Cardiac fibroblast (primary cell): ENCODE results near the gene ERMN.

Experiments used
- DNase-seq, 2 donors: peaks; one replicate each; pipeline versions ENCODE4 v3.0.0 to v3.0.0-alpha.2; 2010; ENCODE audit warnings: low read depth in 2 of 2
- H3K4me3 ChIP-seq, 2 donors: replicated peaks in 1 of 2; 1 replicate in 1 of 2; 2 replicates in 1 of 2; pipeline ENCODE4 v1.5.1; 2011; ENCODE audit warnings: low read depth in 2 of 2, low read length in 2 of 2, mild to moderate bottlenecking in 2 of 2, moderate library complexity in 1 of 2
- TF ChIP-seq, protein P1 (sequence below): IDR thresholded peaks from one replicate; pipeline ENCODE4 v1.5.1; 2011; ENCODE audit warnings: low read depth, mild to moderate bottlenecking, low read length, inconsistent platforms

ERMN gene

DNA sequence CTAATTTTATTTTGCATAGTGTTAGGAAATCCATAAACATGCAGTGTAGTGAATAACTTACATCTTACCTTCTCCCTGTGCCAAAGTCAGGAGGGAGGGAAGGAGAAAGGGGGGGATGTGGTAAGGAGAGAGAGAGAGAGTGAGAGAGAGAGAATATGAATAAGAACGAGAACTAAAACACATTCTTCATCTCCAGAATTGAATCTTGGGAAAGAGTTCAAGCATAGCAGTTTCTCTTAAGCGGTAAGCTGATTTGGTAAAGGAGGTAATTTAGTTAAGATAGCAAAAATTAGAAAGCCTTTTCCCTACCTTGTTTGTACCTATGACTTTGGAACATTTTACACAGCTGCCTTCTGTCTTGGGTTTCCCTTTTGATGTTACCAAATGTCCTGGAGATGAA is 15.7 kb downstream of the ERMN start:
- no peak for DNase-seq
- TF ChIP-seq, protein P1, sequence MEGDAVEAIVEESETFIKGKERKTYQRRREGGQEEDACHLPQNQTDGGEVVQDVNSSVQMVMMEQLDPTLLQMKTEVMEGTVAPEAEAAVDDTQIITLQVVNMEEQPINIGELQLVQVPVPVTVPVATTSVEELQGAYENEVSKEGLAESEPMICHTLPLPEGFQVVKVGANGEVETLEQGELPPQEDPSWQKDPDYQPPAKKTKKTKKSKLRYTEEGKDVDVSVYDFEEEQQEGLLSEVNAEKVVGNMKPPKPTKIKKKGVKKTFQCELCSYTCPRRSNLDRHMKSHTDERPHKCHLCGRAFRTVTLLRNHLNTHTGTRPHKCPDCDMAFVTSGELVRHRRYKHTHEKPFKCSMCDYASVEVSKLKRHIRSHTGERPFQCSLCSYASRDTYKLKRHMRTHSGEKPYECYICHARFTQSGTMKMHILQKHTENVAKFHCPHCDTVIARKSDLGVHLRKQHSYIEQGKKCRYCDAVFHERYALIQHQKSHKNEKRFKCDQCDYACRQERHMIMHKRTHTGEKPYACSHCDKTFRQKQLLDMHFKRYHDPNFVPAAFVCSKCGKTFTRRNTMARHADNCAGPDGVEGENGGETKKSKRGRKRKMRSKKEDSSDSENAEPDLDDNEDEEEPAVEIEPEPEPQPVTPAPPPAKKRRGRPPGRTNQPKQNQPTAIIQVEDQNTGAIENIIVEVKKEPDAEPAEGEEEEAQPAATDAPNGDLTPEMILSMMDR, result no peak
- no peak overlapping the region for H3K4me3 ChIP-seq

GRCh38 chr2:157307021-157307420 is 18.6 kb downstream of the ERMN start:
- no peak overlapping the region for H3K4me3 ChIP-seq
- DNase-seq, result no peak
- TF ChIP-seq, protein P1, result no peak

DNA sequence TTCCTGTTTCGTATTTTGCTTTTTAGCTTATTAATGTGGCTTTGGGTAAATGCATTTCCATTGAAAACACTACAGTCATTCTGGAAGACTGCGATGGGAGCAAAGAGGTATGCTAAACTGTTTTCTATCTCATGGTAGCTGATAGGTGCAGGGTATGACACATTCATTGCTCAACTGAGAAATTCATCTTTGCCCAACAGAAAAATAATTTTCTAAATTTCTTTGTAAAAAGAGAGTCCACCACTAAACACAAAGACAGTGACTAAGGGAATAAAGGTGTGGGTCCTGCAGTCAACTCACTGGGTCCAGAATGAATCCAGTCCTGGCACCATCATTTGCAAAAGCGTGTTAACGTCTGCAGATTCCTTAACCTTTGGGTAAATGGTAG is 19.9 kb downstream of the ERMN start:
- H3K4me3 ChIP-seq, result no peak overlapping the region
- TF ChIP-seq, protein P1, result no peak
- DNase-seq, result peak in 1 of 2 donors; percentile 35

DNA sequence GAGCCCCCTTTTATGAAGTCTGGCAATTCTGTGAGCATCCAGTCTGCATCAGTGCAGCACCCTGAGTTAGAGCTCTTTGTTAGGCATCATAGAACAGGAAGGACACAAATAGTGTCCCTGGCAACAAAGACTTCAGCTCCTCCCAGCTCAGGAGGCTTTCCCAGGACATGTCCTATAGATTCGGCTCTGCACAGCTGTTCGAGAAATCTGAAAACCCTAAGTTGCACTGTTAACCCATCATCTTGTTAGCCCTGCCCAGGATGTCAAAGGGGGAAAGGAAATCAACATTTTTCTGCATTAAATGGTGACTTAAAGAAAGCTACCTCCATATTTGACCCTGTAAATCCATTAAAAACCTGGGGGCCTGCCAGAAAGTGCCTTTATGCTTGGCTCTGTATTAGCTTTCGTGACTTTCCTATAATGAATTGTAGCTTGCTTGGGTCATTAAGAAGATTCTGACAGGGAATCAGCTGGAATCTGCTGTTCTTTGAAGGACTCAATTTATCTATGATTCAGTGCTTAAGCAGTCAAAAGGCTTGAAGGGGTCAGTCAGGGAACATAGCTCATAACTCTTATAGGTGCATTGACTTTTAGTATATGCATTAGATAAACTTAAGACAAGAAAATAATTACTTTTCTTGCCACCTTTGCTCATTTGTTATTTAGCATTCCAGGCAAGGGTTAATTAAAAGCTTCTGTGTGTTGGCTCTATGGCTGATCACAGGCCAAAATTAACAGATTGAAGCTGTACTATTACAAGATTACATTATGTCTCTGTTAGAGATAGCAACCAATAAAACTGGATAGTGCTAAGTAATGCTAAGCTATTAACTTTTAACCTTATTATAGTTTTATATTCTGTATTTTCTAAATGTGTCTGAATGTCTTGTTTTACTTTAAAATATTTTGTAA is 20.6 kb downstream of the ERMN start:
- TF ChIP-seq, protein P1, result no peak
- DNase-seq, result peak; percentile 33 to 68
- no peak overlapping the region for H3K4me3 ChIP-seq

GRCh38 chr2:157303612-157304011 is 22.0 kb downstream of the ERMN start:
- TF ChIP-seq, protein P1, result no peak
- no peak for DNase-seq

GRCh38 chr2:157302492-157303099 is 23.0 kb downstream of the ERMN start:
- peak; percentile 66 to 73 for DNase-seq
- TF ChIP-seq, protein P1, result peak; percentile 60
- H3K4me3 ChIP-seq, result no peak overlapping the region

More at GRCh38 chr2:157303612-157304011, 22.0 kb downstream of the ERMN start:
- no peak overlapping the region for H3K4me3 ChIP-seq
